Activated CD8-positive, alpha-beta memory T cell treated with anti-CD3 and anti-CD28 coated beads, Interleukin-2, amount 50 U/mL, for 1 hour (primary cell): ENCODE measurements around the gene ORMDL3.
"Not testable (repeated sequence)": the region's sequence is repeated elsewhere in the genome, so short reads cannot be mapped to it uniquely, and the experiment has no call there.

Source experiments
- DNase-seq: peaks from one replicate; pipeline ENCODE4 v3.0.0-alpha.2; 2020; ENCODE audit errors: extremely low read depth

ORMDL3 gene

GRCh38 chr17:39950871-39951348, 23.5 kb upstream of the ORMDL3 start:
- no peak for DNase-seq

- DNase-seq, result no peak
These were observed 21.6 kb upstream of the ORMDL3 start for GRCh38 chr17:39949028-39949427.

GRCh38 chr17:39948489-39948828, 21.1 kb upstream of the ORMDL3 start:
- DNase-seq, result not testable (repeated sequence)

GRCh38 chr17:39946551-39947330, 19.3 kb upstream of the ORMDL3 start:
- DNase-seq, result no peak

- no peak for DNase-seq
These were observed 17.0 kb upstream of the ORMDL3 start for GRCh38 chr17:39944393-39944711.

- DNase-seq, result no peak
These were observed 16.4 kb upstream of the ORMDL3 start for GRCh38 chr17:39943702-39944392.

- no peak for DNase-seq
These were observed 12.4 kb upstream of the ORMDL3 start for GRCh38 chr17:39939588-39940419.

GRCh38 chr17:39939106-39939505, 11.7 kb upstream of the ORMDL3 start:
- DNase-seq, result no peak

GRCh38 chr17:39938140-39938869, 10.9 kb upstream of the ORMDL3 start:
- no peak for DNase-seq

GRCh38 chr17:39937447-39937846, 10.0 kb upstream of the ORMDL3 start:
- DNase-seq, result no peak

- no peak for DNase-seq
These were observed 8.5 kb upstream of the ORMDL3 start for GRCh38 chr17:39935909-39936308.

- no peak for DNase-seq
These were observed 6.9 kb upstream of the ORMDL3 start for GRCh38 chr17:39934324-39934723.

- no peak for DNase-seq
These were observed 6.5 kb upstream of the ORMDL3 start for GRCh38 chr17:39933912-39934311.

- DNase-seq, result no peak
These were observed 2.4 kb upstream of the ORMDL3 start for GRCh38 chr17:39929646-39930407.

- DNase-seq, result no peak
These were observed 1.7 kb upstream of the ORMDL3 start for GRCh38 chr17:39928858-39929645.

GRCh38 chr17:39927929-39928857, 792 bp upstream of the ORMDL3 start:
- DNase-seq, result no peak

- no peak for DNase-seq
These were observed 757 bp downstream of the ORMDL3 start for GRCh38 chr17:39926588-39927100.

GRCh38 chr17:39926135-39926587, 1.2 kb downstream of the ORMDL3 start:
- DNase-seq, result no peak
